GM18861 (cell line): ENCODE measurements around the gene FUT6.
"Not testable (repeated sequence)": the region's sequence is repeated elsewhere in the genome, so short reads cannot be mapped to it uniquely, and the experiment has no call there.

ENCODE experiments used
- ATAC-seq: cut with Tn5 transposase; IDR thresholded peaks from one replicate; pipeline ENCODE4 v1.9.1; 2021; ENCODE audit not compliant: unreplicated experiment

Gene FUT6

DNA sequence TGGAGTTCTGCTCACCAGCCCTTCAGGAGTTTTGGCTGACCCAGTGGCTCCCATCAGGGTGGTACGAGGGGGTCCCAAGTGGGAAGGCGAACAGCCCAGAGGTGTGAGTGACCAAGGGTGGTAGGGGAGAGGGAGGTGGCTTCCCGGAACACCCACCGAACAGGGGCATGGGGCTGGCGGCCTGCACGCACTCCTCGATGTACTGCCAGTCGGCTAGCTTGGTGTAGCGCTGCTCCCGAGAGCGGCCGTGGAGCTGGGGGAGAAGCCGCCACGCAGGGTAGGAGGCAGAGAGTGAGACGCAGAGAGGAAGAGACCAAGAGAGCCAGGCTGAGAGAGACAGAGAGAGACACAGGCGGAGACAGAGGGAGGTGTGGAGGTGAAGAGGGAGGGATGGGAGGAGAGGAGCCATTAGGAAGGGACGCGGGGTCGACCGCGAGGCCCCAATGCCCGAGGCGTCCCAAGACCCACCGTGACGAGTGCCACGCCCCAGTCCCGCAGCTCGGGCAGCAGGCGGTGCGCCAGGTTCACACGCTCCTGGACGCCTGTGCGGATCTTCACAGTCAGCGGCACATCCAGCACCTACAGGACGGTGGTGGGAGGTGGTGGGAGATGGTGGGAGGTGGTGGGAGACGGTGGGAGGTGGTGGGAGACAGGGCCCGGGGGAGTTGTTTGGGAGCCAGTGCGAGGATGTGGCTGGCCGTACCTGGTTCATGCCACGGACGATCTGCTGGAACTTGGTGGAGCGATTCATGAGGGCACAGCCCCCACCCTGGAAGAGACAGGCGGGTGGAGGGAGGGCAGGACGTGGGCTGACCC is 52.7 kb downstream of the FUT6 start:
- no peak for ATAC-seq

GRCh38 chr19:5785423-5785822 is 54.1 kb downstream of the FUT6 start:
- ATAC-seq: no peak

DNA sequence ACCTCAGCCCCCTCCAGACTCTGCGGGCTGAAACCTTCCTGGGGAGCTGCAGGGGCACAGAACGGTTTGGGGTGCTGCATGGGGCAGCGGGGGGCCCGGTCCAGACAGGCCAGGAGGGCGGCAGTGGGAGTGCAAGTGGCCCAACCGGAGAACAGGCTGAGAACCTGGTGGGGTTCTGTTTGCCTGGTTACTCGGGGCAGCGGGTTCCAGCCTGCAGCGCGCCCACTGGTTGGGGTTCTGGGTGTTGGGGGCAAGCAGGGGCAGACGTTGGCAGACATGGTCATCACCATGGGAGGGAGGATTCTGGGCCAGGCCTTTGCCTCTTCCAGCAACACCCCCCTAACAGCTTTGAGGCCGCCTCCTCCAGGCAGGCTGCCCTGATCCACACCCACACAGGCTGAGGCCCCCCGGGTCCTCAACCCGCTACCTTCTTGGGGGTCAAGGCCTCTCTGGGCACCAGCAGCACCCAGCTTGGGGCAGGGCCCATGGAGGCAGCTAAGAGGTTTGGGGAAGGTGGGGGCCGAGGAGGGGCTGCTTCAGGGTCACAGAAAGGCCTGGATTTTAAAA is 54.8 kb downstream of the FUT6 start, which contains the start of gene PRR22:
TSS of gene PRR22 (minus strand) at position 166 of the 567 bp plus-strand sequence. CDS start at position 80, 86 bp downstream.
- ATAC-seq: no peak

DNA sequence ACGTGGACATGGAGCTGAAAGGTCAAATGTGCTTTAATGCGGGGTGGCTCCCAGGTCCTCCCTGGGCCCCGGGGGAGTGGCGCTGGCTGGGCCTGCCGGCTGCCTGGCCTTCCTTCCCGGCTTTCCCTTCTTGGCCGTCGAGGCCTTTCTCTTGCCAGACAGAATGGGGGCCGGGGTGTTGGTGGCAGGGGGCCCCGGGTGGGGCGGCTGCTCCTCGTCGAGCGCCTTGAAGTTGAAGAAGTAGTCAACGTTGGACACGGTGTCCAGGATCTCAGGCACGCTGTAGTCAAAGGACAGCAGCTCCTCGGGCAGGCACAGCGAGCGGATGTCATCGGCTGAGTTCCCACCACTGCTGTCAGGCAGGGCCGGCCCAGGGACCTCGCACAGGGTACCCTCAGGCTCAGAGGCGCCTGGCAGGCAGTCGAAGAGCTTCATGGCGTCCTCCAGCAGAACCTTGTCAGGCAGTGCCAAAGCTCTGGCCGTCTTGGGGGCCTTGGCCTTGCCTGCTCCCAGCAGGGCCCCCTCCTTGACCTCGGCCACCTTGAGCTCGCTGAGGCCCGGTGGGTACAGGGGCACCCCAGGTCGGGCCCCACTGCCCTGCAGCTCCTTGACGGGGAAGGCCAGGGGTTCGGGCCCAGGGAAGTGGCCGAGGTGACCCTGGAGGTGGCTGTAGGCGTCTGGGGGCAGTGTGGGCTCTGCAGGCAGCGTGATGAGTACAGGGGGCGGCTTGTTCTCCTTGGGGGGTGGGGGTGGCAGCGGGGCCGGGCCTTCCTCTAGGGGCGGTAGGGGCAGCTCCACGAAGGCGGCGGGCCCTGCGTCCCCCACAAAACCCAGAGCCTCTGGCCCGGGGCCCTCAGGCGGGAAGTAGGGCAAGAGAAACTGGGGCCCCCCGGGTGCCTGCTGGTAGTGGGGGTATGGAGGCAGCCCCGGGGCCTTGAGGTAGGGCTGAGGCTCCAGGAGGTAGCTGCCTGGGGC is 56.3 kb downstream of the FUT6 start:
- ATAC-seq: no peak

DNA sequence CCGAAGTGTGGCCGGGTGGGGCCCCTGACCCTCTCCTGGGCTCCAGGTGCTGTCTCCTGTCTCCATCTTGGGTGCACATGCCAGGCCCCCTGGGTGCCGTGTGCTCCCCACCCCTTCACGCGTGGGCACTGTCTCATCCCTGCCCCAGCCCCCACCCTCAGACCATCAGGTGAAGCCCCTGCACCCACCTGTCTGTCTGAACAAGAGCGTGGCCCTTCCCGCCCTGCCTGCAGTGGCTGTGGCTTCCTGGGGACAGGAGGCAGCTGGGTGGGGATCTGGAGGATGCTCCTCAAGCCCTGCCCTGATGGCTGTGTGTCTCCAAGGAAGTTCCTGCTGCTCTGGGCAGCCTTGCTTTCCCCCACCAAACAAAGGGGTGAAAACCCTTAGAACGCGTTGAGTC is 57.2 kb downstream of the FUT6 start:
- no peak for ATAC-seq

DNA sequence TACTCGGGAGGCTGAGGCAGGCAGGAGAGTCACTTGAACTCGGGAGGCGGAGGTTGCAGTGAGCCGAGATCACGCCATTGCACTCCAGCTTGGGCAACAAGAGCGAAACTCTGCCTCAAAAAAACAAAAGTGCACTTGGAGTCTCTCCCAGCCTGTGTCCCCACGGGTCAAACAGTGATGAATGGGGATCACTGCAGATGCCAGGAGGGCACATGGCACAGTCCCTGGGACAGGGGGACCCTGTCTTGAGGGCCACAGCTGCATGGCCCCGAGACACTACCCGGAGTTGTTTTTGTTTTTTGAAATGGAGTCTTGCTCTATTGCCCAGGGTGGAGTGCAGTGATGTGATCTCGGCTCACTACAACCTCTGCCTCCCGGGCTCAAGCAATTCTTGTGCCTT is 58.6 kb downstream of the FUT6 start:
- ATAC-seq: not testable (repeated sequence)
